Skeletal muscle satellite cell (primary cell): Measurements from ENCODE around the gene KRTAP19-3. TPM values are rescaled to one million over a fixed set of nuclear protein-coding genes. Genes with fewer than 3 reads are reported as not detected.

ENCODE experiments used
- H3K27me3 ChIP-seq: 2 replicates; pipeline ENCODE4 v1.7.0; 2013; ENCODE audit warnings: low read length; ENCODE audit not compliant: control insufficient read depth, insufficient read depth
- H3K36me3 ChIP-seq: 2 replicates; pipeline ENCODE4 v1.7.0; 2013; ENCODE audit warnings: mild to moderate bottlenecking, control low read depth, low read length; ENCODE audit not compliant: insufficient read depth
- H3K4me1 ChIP-seq: 2 replicates; pipeline ENCODE4 v1.7.0; 2013; ENCODE audit warnings: low read length; ENCODE audit not compliant: control insufficient read depth, insufficient read depth
- H3K4me2 ChIP-seq: 2 replicates; pipeline ENCODE4 v1.7.0; 2013; ENCODE audit warnings: mild to moderate bottlenecking, low read length
- H3K4me3 ChIP-seq: 2 replicates; pipeline ENCODE4 v1.7.0; 2013; ENCODE audit warnings: low read length
- H3K9ac ChIP-seq: 2 replicates; pipeline ENCODE4 v1.7.0; 2013; ENCODE audit warnings: mild to moderate bottlenecking, low read depth, low read length, moderate library complexity
- H3K9me3 ChIP-seq: replicated peaks from 2 replicates; pipeline ENCODE4 v1.7.0; 2013; ENCODE audit warnings: mild to moderate bottlenecking, control low read depth, low read length
- small RNA-seq: library from RNA; depleted of rRNA; stranded (forward); fragments of <200 nt; gene quantifications from one replicate; pipeline ENCODE3, GENCODE V24; 2012

Gene KRTAP19-3

GRCh38 chr21:30468900-30469714, 22.7 kb downstream of the KRTAP19-3 start:
- Histone ChIP-seq H3K9me3 (no peaks in the 10 kb centered on the region), H3K27me3 (no peaks in the 10 kb centered on the region), H3K36me3 (no peaks in the 10 kb centered on the region), H3K9ac (no peak overlapping the region), H3K4me1 (no peaks in the 10 kb centered on the region), H3K4me3 (no peak overlapping the region), H3K4me2 (no peak overlapping the region)

GRCh38 chr21:30463713-30464112, 28.1 kb downstream of the KRTAP19-3 start:
- no peak overlapping the region for H3K4me3 ChIP-seq
- H3K27me3 ChIP-seq: no peaks in the 10 kb centered on the region
- H3K9ac ChIP-seq: no peak overlapping the region
- H3K4me1 ChIP-seq: no peaks in the 10 kb centered on the region
- H3K9me3 ChIP-seq: peaks cover 4% of the 10 kb centered on the region
- no peaks in the 10 kb centered on the region for H3K36me3 ChIP-seq
- H3K4me2 ChIP-seq: no peak overlapping the region

GRCh38 chr21:30448514-30448913, 43.3 kb downstream of the KRTAP19-3 start:
- Histone ChIP-seq H3K4me3 (no peak overlapping the region), H3K36me3 (no peaks in the 10 kb centered on the region), H3K27me3 (no peaks in the 10 kb centered on the region), H3K9ac (no peak overlapping the region), H3K4me2 (no peak overlapping the region), H3K9me3 (peaks cover 12% of the 10 kb centered on the region), H3K4me1 (no peaks in the 10 kb centered on the region)

- H3K9ac ChIP-seq: no peak overlapping the region
Measured at GRCh38 chr21:30447056-30447455, 44.8 kb downstream of the KRTAP19-3 start.

GRCh38 chr21:30444204-30444603, 47.6 kb downstream of the KRTAP19-3 start:
- H3K36me3 ChIP-seq: no peaks in the 10 kb centered on the region
- H3K27me3 ChIP-seq: no peaks in the 10 kb centered on the region
- H3K9ac ChIP-seq: no peak overlapping the region
- H3K4me1 ChIP-seq: no peaks in the 10 kb centered on the region
- H3K4me2 ChIP-seq: no peak overlapping the region
- H3K4me3 ChIP-seq: no peak overlapping the region
- peaks cover 16% of the 10 kb centered on the region for H3K9me3 ChIP-seq

More at GRCh38 chr21:30447056-30447455, 44.8 kb downstream of the KRTAP19-3 start:
- no peak overlapping the region for H3K4me2 ChIP-seq
- no peaks in the 10 kb centered on the region for H3K27me3 ChIP-seq
- peaks cover 12% of the 10 kb centered on the region for H3K9me3 ChIP-seq
- H3K36me3 ChIP-seq: no peaks in the 10 kb centered on the region
- no peak overlapping the region for H3K4me3 ChIP-seq
- H3K4me1 ChIP-seq: no peaks in the 10 kb centered on the region

GRCh38 chr21:30443226-30443625, 48.6 kb downstream of the KRTAP19-3 start:
- H3K36me3 ChIP-seq: no peaks in the 10 kb centered on the region
- H3K9me3 ChIP-seq: peaks cover 10% of the 10 kb centered on the region

More at GRCh38 chr21:30443226-30443625, 48.6 kb downstream of the KRTAP19-3 start:
- Histone ChIP-seq H3K4me1 (no peaks in the 10 kb centered on the region), H3K9ac (no peak overlapping the region), H3K4me2 (no peak overlapping the region), H3K27me3 (no peaks in the 10 kb centered on the region), H3K4me3 (no peak overlapping the region)

Small RNAs within 50 kb of the gene (small RNA-seq; reads per million reads assigned to genes)
- not detected for gene AP000567.1
- gene KRTAP19-10P: not detected
- gene KRTAP19-11P: not detected
- not detected for gene KRTAP19-9P
